Karpas-422 (cell line): ENCODE data around the gene RAB39A. TPM values are rescaled to one million over a fixed set of nuclear protein-coding genes. Genes with fewer than 3 reads are reported as not detected.
"Not testable (repeated sequence)": the region's sequence is repeated elsewhere in the genome, so short reads cannot be mapped to it uniquely, and the experiment has no call there.

Experiments used
- DNase-seq: peaks from one replicate; pipeline ENCODE4 v3.0.0-alpha.2; 2015
- H2AFZ ChIP-seq: fragments of 200-600 bp; sonication (generic); 2 replicates; pipeline ENCODE4 v1.6.1; 2014; ENCODE audit warnings: antibody characterized with exemption, low read length, mixed read lengths
- H3K27ac ChIP-seq: fragments of 200-600 bp; sonication (generic); 2 replicates; pipeline ENCODE4 v1.5.1; 2014; ENCODE audit warnings: mild to moderate bottlenecking, low read length, moderate library complexity
- H3K27me3 ChIP-seq: fragments of 200-600 bp; sonication (generic); 2 replicates; pipeline ENCODE4 v1.6.1; 2014; ENCODE audit warnings: low read length, mixed read lengths
- H3K36me3 ChIP-seq: fragments of 200-600 bp; sonication (generic); 2 replicates; pipeline ENCODE4 v1.6.1; 2014; ENCODE audit warnings: low read length, mixed read lengths; ENCODE audit not compliant: insufficient read depth
- H3K4me1 ChIP-seq: fragments of 200-600 bp; sonication (generic); 2 replicates; pipeline ENCODE4 v1.6.1; 2014; ENCODE audit warnings: mild to moderate bottlenecking, low read length, mixed read lengths
- H3K4me2 ChIP-seq: fragments of 200-600 bp; sonication (generic); 2 replicates; pipeline ENCODE4 v1.6.1; 2014; ENCODE audit warnings: low read length, low read depth, mild to moderate bottlenecking; ENCODE audit not compliant: poor library complexity, severe bottlenecking
- H3K4me3 ChIP-seq: fragments of 200-600 bp; sonication (generic); 2 replicates; pipeline ENCODE4 v1.5.1; 2014; ENCODE audit warnings: mild to moderate bottlenecking, antibody characterized with exemption, low read length, mixed read lengths
- H3K79me2 ChIP-seq: fragments of 200-600 bp; sonication (generic); 2 replicates; pipeline ENCODE4 v1.6.1; 2014; ENCODE audit warnings: mild to moderate bottlenecking, low read length, mixed read lengths
- H3K9ac ChIP-seq: fragments of 200-600 bp; sonication (generic); 2 replicates; pipeline ENCODE4 v1.6.0; 2014; ENCODE audit warnings: low read length
- H3K9me2 ChIP-seq: fragments of 200-600 bp; sonication (generic), shearing (Covaris generic); replicated peaks from 2 replicates; pipeline ENCODE4 v1.6.0; 2014; ENCODE audit warnings: mild to moderate bottlenecking, low read length, moderate library complexity; ENCODE audit not compliant: insufficient read depth
- H3K9me3 ChIP-seq: fragments of 300-700, 200-600 bp; sonication (generic); 2 replicates; pipeline ENCODE4 v1.6.1; 2014; ENCODE audit warnings: low read length, mixed read lengths
- H4K20me1 ChIP-seq: fragments of 200-600 bp; sonication (generic); 2 replicates; pipeline ENCODE4 v1.6.1; 2014; ENCODE audit warnings: mild to moderate bottlenecking, antibody characterized with exemption, low read length, low read depth; ENCODE audit not compliant: insufficient read depth
- total RNA-seq: library from RNA; depleted of rRNA; stranded (reverse); fragments of >200 nt; shearing (Covaris generic); gene quantifications from 2 replicates; pipeline ENCODE4 v1.2.3, GENCODE V29; 2014; ENCODE audit warnings: low replicate concordance; rRNA removed

Gene RAB39A, protein sequence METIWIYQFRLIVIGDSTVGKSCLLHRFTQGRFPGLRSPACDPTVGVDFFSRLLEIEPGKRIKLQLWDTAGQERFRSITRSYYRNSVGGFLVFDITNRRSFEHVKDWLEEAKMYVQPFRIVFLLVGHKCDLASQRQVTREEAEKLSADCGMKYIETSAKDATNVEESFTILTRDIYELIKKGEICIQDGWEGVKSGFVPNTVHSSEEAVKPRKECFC
- total RNA-seq: 36.2 and 52.7 TPM in 2 replicates

DNA sequence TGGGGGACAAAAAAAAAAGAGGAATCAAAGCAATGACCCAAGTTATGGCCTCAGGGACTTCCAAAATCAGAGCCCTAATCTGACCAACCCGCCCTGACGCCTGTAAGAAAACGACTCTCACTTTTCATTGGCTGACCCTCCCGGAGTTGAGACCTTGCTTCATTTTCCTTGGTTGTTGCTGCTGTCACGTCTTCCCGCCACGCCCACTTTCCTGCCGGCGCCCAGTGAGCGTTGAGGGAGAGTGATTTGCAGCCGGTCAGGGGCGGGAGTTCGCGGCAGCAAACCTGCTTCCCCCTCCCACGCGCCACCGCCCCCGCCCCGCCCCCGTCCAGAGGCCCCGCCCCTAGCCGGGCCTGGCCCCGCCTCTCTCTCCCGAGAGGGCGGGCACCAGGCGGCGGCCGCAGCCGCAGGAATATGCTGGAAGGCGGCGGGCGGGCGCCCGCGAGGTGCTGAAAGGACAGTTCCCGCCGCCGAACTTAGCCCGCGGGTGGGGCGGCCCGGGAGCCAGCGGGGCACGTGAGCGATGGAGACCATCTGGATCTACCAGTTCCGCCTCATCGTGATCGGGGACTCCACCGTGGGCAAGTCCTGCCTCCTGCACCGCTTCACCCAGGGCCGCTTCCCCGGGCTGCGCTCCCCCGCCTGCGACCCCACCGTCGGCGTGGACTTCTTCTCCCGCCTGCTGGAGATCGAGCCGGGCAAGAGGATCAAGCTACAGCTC lies at the start of gene RAB39A:
TSS of gene RAB39A (plus strand) at position 403 of the 721 bp plus-strand sequence. CDS start at position 524, 121 bp downstream.
- DNase-seq: peak; percentile 100
- Histone ChIP-seq H2AFZ (peak within 1 kb of the TSS; percentile 96), H4K20me1 (no peaks in the 10 kb centered on the region), H3K36me3 (0 out of 2 replicates have a peak, but pooled peaks cover 5% of the 10 kb centered on the region), H3K4me1 (peaks cover 19% of the 10 kb centered on the region), H3K9me2 (no peaks in the 10 kb centered on the region), H3K4me2 (peak within 1 kb of the TSS; percentile 93), H3K79me2 (peaks cover 49% of the 10 kb centered on the region), H3K27ac (peak within 1 kb of the TSS; percentile 82), H3K4me3 (peak within 1 kb of the TSS; percentile 84), H3K9ac (peak within 1 kb of the TSS; percentile 84), H3K27me3 (no peaks in the 10 kb centered on the region), H3K9me3 (no peaks in the 10 kb centered on the region)

DNA sequence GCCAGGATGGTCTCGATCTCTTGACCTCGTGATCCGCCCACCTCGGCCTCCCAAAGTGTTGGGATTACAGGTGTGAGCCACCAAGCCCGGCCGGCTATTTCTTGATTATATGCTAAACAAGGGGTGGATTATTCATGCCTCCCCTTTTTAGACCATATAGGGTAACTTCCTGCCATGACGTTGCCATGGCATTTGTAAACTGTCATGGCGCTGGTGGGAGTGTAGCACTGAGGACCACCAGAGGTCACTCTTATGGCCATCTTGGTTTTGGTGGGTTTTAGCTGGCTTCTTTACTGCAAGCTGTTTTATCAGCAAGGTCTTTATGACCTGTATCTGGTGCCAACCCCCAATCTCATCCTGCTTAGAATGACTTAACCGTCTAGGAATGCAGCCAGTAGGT lies 46.8 kb upstream of the RAB39A start:
- H3K4me3 ChIP-seq, H4K20me1 ChIP-seq, H3K9ac ChIP-seq, H3K36me3 ChIP-seq, H3K9me3 ChIP-seq, H3K9me2 ChIP-seq, H3K4me2 ChIP-seq, H3K79me2 ChIP-seq, DNase-seq, H2AFZ ChIP-seq, H3K27me3 ChIP-seq, H3K4me1 ChIP-seq, H3K27ac ChIP-seq: not testable (repeated sequence)

DNA sequence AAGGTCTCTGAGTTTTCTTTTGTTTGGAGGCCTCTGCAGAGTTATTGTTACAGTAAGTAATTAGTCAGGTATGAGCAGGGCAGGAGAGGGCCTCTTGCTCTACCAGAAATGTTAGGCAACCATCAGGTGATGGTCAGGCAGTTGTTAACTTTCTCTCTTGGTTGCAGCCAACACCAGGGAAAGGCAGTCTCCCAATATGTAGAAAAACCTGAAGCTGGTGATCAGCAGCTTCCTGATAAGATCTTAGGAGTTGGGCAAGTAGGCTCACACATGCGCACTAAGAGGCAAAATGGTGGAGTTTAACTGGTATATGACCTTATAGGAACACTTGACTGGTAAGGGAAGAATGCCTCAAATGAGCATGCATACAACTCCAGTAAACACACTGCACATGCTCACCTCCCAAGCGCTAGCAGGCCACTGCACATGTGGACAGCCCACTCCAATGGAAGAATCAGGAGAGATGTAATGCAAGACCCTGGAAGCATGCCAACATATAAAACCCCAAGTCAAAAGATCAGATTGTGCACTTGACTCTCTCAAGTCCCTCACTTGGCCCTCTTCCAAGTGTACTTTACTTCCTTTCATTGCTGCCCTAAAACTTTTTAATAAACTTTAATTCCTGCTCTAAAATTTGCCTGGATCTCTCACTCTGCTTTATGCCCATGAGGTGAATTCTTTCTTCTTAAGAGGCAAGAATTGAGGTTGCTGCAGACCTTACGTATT lies 46.0 kb upstream of the RAB39A start:
- no peaks in the 10 kb centered on the region for H4K20me1 ChIP-seq
- H3K27ac ChIP-seq: no peak overlapping the region
- no peaks in the 10 kb centered on the region for H3K79me2 ChIP-seq
- DNase-seq: peak; percentile 41
- 0 out of 2 replicates have a peak, but pooled peaks cover 2% of the 10 kb centered on the region for H3K27me3 ChIP-seq
- no peaks in the 10 kb centered on the region for H3K9me3 ChIP-seq
- H3K36me3 ChIP-seq: no peaks in the 10 kb centered on the region
- no peak overlapping the region for H2AFZ ChIP-seq
- H3K4me1 ChIP-seq: no peaks in the 10 kb centered on the region
- H3K4me3 ChIP-seq: no peak overlapping the region
- H3K9ac ChIP-seq: no peak overlapping the region
- no peaks in the 10 kb centered on the region for H3K9me2 ChIP-seq
- no peak overlapping the region for H3K4me2 ChIP-seq

DNA sequence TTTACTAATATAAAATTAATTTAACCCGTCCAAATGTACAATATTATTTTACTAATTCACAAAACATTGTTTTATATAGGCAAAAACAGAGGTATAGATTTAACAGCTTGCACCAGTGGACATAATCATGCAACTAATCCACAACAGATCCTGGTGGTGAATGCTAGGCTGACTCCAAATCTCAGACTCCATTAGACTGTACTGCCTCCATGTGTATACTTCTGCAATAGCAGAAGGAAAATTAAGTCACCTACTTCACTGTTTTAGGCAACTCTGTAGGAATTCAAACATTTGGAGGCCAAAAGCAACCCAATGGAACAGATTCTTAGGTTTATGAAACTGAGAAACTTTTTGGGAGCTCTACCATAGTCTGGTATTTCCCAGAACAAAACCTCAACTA lies 30.0 kb upstream of the RAB39A start:
- no peak overlapping the region for H3K4me2 ChIP-seq
- DNase-seq: peak; percentile 84
- H3K4me3 ChIP-seq: no peak overlapping the region
- H2AFZ ChIP-seq: no peak overlapping the region
- no peaks in the 10 kb centered on the region for H3K4me1 ChIP-seq
- no peak overlapping the region for H3K9ac ChIP-seq
- H3K36me3 ChIP-seq: no peaks in the 10 kb centered on the region
- no peaks in the 10 kb centered on the region for H3K27me3 ChIP-seq
- no peaks in the 10 kb centered on the region for H3K79me2 ChIP-seq
- H4K20me1 ChIP-seq: no peaks in the 10 kb centered on the region
- no peaks in the 10 kb centered on the region for H3K9me3 ChIP-seq
- H3K9me2 ChIP-seq: no peaks in the 10 kb centered on the region
- no peak overlapping the region for H3K27ac ChIP-seq

DNA sequence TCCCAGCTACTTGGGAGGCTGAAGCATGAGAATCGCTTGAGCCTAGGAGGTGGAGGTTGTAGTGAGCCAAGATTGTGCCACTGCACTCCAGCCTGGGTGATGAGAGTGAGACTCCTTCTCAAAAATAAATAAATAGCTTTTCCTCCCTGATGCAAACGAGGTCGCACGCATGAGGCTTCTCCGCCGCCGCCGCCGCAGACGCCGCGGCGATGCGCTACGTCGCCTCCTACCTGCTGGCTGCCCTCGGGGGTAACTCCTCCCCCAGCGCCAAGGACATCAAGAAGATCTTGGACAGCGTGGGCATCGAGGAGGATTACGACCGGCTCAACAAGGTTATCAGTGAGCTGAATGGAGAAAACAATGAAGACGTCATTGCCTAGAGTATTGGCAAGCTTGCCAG lies 20.0 kb upstream of the RAB39A start:
- no peaks in the 10 kb centered on the region for H3K9me3 ChIP-seq
- no peak overlapping the region for H3K9ac ChIP-seq
- no peaks in the 10 kb centered on the region for H4K20me1 ChIP-seq
- no peak for DNase-seq
- no peaks in the 10 kb centered on the region for H3K4me1 ChIP-seq
- no peaks in the 10 kb centered on the region for H3K9me2 ChIP-seq
- no peak overlapping the region for H2AFZ ChIP-seq
- H3K4me2 ChIP-seq: no peak overlapping the region
- no peaks in the 10 kb centered on the region for H3K27me3 ChIP-seq
- no peak overlapping the region for H3K4me3 ChIP-seq
- no peak overlapping the region for H3K27ac ChIP-seq
- no peaks in the 10 kb centered on the region for H3K36me3 ChIP-seq
- H3K79me2 ChIP-seq: no peaks in the 10 kb centered on the region

DNA sequence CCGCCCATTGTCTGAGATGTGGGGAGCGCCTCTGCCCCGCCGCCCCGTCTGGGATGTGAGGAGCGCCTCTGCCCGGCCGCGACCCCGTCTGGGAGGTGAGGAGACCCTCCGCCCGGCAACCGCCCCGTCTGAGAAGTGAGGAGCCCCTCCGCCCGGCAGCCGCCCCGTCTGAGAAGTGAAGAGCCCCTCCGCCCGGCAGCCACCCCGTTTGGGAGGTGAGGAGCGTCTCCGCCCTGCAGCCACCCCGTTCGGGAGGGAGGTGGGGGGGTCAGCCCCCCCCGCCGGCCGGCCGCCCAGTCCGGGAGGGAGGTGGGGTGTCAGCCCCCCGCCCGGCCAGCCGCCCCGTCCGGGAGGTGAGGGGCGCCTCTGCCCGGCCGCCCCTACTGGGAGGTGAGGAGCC lies 15.8 kb upstream of the RAB39A start:
- H3K36me3 ChIP-seq, H3K9ac ChIP-seq, H3K9me2 ChIP-seq, H3K79me2 ChIP-seq, H3K4me1 ChIP-seq, H3K4me3 ChIP-seq, H3K9me3 ChIP-seq, H4K20me1 ChIP-seq, H3K27ac ChIP-seq, H2AFZ ChIP-seq, H3K27me3 ChIP-seq, H3K4me2 ChIP-seq, DNase-seq: not testable (repeated sequence)

DNA sequence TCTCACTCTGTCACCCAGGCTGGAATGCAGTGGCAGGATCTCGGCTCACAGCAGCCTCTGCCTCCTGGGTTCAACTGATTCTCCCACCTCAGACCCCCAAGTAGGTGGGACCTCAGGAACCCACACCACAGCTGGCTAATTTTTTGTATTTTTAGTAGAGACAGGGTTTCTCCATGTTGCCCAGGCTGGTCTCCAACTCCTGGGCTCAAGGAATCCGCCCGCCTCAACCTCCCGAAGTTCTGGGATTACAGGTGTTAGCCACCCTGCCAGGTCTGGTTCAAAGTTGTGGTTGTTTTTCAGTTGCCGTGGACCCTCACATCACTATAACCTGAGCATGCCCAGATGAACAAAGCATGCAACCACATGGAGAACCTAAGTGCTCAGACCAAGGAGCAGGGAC lies 13.0 kb upstream of the RAB39A start:
- Histone ChIP-seq H3K79me2 (no peaks in the 10 kb centered on the region), H3K36me3 (no peaks in the 10 kb centered on the region), H3K4me3 (no peak overlapping the region), H3K9me3 (no peaks in the 10 kb centered on the region), H3K4me1 (peaks cover 6% of the 10 kb centered on the region), H2AFZ (no peak overlapping the region), H3K27me3 (no peaks in the 10 kb centered on the region), H3K4me2 (no peak overlapping the region), H3K27ac (no peak overlapping the region), H3K9ac (no peak overlapping the region), H4K20me1 (no peaks in the 10 kb centered on the region), H3K9me2 (no peaks in the 10 kb centered on the region)
- no peak for DNase-seq

DNA sequence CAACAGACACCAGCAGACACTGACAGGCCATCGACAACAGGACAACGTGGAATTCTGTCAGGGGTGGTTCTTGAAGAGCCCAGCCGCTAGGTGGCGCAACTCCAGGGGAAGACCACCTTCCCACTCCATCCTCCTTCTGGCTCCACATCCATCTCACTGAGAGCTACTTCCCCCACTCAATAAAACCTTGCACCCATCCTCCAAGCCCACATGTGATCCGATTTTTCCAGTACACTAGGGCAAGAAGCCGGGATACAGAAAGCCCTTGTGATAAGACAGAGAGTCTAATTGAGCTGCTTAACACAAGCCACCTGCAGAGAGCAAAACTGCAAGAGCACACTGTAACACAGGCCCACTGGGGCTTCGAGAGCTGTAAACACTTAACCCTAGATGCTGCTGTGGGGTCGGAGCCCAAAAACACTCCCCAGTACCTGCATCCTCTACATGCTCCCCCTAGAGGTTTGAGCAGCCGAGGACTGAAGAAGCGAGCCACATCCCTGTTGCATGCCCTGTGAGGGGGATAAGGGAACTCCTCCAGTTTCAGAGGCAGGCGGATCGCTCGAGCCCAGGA lies 11.5 kb upstream of the RAB39A start:
- DNase-seq: peak; percentile 92
- H3K9me3 ChIP-seq: no peaks in the 10 kb centered on the region
- H3K36me3 ChIP-seq: no peaks in the 10 kb centered on the region

More for the DNA sequence above, 11.5 kb upstream of the RAB39A start:
- Histone ChIP-seq H3K4me1 (peaks cover 6% of the 10 kb centered on the region), H4K20me1 (no peaks in the 10 kb centered on the region), H3K4me2 (peak overlapping the region; percentile 43), H3K27ac (no peak overlapping the region), H3K27me3 (no peaks in the 10 kb centered on the region), H3K4me3 (peak overlapping the region; percentile 27; the same call in 1 of the 2 replicates), H3K9ac (peak overlapping the region; percentile 36), H3K9me2 (no peaks in the 10 kb centered on the region), H2AFZ (peak overlapping the region; percentile 83), H3K79me2 (no peaks in the 10 kb centered on the region)
